Measurements from ENCODE around the gene ZFAND2A. TPM values are rescaled to one million over a fixed set of nuclear protein-coding genes. Genes with fewer than 3 reads are reported as not detected.

ZFAND2A gene
- total and polyA plus RNA-seq, 2 experiments from 2014 or later = 15.3 to 29.2 TPM

DNA sequence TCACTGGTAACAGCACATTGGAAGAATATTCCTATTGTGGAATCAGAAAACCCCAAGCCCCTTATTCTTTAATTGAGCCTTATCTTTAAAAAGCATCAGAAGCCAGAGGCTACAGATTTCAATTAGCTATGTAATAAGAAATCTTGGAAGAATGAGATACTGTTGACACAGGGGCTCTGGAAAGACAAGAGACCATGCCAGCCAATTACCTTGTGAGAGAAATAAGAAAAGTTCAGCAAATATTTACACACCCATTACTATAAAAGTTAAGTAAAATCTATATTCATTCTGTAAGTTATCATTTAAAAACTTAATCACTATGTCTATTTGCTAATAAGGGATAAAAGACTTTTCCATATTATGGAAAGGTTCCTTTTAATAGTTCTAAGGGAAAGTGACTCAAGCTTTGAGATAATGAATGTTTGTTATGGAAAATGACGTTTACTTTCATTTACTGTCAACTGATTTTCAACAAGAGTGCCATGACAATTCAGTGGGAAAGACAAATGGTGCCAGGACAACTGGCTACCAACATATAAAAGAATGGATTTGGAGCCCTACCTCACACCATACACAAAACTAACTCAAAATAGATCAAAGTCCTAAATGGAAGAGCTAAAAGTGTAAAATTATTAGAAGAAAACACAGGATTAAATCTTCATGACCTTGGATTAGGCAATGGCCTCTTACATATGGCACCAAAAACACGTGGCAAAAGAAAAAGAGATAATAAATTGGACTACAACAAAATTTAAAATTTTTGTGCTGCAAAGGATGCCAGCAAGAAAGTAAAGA lies 28.3 kb downstream of the ZFAND2A start (continued):
- TF ChIP-seq, protein P1, sequence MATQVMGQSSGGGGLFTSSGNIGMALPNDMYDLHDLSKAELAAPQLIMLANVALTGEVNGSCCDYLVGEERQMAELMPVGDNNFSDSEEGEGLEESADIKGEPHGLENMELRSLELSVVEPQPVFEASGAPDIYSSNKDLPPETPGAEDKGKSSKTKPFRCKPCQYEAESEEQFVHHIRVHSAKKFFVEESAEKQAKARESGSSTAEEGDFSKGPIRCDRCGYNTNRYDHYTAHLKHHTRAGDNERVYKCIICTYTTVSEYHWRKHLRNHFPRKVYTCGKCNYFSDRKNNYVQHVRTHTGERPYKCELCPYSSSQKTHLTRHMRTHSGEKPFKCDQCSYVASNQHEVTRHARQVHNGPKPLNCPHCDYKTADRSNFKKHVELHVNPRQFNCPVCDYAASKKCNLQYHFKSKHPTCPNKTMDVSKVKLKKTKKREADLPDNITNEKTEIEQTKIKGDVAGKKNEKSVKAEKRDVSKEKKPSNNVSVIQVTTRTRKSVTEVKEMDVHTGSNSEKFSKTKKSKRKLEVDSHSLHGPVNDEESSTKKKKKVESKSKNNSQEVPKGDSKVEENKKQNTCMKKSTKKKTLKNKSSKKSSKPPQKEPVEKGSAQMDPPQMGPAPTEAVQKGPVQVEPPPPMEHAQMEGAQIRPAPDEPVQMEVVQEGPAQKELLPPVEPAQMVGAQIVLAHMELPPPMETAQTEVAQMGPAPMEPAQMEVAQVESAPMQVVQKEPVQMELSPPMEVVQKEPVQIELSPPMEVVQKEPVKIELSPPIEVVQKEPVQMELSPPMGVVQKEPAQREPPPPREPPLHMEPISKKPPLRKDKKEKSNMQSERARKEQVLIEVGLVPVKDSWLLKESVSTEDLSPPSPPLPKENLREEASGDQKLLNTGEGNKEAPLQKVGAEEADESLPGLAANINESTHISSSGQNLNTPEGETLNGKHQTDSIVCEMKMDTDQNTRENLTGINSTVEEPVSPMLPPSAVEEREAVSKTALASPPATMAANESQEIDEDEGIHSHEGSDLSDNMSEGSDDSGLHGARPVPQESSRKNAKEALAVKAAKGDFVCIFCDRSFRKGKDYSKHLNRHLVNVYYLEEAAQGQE (IDR thresholded peaks at IDR 0.05; ENCODE audit: unreplicated experiment) = no peak
- TF ChIP-seq ZNF331 (CRISPR knock-in tag; IDR thresholded peaks at IDR 0.05; ENCODE audit: low read depth) (no peak), NANOG (IDR thresholded peaks at IDR 0.05; ENCODE audit: borderline replicate concordance) (no peak), JUNB (IDR thresholded peaks at IDR 0.05; ENCODE audit: unreplicated experiment) (no peak), CREB1 (CRISPR knock-in tag; IDR thresholded peaks at IDR 0.05; ENCODE audit: low read depth) (no peak)

DNA sequence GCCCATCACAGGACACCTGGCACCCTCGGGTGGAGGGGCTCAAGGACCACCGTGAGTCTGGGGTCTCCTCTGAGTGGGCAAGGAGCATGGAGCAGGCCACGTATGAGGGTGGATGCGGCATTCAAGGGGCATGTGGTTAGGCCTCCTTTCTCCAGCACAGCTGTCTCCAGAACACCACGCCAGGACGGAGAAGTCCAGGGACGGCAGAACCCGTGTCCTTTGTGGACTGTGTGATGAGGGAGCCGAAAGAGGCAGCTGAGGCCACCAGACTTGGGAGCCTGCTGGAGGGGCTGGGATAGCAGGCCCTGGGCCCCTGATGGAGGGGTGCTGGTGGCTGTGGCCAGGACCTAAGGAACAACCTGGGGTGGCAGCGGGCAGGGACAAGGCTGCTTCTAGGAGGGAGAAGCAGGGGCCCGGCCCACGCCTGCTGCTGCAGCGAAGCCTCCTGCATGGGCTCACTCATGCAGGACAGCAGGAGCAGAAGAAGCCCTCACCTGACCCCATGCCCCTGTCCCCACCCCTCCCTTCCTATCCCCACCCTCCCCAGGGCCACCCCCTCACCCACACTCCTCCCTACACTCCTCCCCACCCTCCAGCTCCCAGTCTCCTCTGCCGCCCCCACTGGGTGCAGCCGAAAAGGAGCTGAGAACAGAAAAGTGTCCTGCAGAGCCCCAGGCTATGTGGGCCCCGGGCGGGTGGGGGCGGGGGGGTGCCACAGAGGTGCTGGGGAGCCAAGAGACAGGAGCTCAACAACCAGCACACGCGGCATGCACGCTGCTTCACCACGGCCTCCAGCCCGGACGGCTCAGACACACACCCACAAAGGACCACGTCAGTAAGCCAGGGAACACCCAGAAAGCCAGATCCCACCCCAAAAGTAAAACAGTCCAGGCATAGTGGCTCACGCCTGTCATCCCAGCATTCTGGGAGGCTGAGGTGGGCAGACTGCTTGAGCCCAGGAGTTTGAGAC lies 29.7 kb downstream of the ZFAND2A start:
- Mint-ChIP-seq H3K27me3 (ENCODE audit: insufficient read depth, low read depth, poor library complexity) (peaks cover 6% of the 10 kb centered on the region), H3K4me1 (no peaks in the 10 kb centered on the region; the same call in 2 of the 3 replicates), H3K27ac (no peak overlapping the region), H3K36me3 (ENCODE audit: low read depth) (peaks cover 39% of the 10 kb centered on the region), H3K4me3 (no peak overlapping the region), H3K9me3 (peaks cover 4% of the 10 kb centered on the region; the same call in 1 of the 3 replicates)
- Histone ChIP-seq H3K27ac (ENCODE audit: low read depth) (no peak overlapping the region), H3K79me2 (replicated peaks; ENCODE audit: insufficient read depth) (peaks cover 51% of the 10 kb centered on the region), H3K9me2 (ENCODE audit: insufficient read depth) (no peaks in the 10 kb centered on the region), H4K20me1 (replicated peaks; ENCODE audit: insufficient read depth) (peaks cover 4% of the 10 kb centered on the region; the same call in 1 of the 2 replicates), H3K4me3 (no peak overlapping the region), H3K36me3 (ENCODE audit: insufficient read depth) (0 out of 2 replicates have a peak, but pooled peaks cover 5% of the 10 kb centered on the region), H3K4me2 (no peak overlapping the region), H2AFZ (no peak overlapping the region), H3K27me3 (ENCODE audit: insufficient read depth) (no peaks in the 10 kb centered on the region), H3K4me1 (ENCODE audit: insufficient read depth) (no peaks in the 10 kb centered on the region), H3F3A (replicated peaks; ENCODE audit: low read depth) (no peaks in the 10 kb centered on the region)
- ATAC-seq (no peak), DNase-seq (ENCODE audit: low spot score) (no peak)
- TF ChIP-seq ZNF114 (CRISPR knock-in tag; IDR thresholded peaks at IDR 0.05) = no peak

DNA sequence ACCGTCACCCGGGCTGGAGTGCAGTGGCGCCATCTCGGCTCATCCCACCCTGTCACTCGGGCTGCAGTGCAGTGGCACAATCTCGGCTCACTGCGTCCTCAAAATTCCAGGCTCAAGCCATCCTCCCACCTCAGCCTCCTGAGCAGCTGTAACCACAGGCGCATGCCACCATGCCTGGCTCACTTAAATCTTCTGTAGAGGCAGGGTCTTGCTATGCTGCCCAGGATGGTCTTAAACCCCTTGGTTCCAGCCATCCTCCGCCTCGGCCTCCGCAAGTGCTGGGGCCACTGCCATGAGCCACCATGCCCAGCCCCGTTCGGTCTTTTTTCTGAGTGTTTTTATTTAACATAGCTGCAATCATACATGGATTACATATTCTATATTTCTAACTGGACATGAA lies 30.6 kb downstream of the ZFAND2A start:
- ATAC-seq (no peak), DNase-seq (ENCODE audit: low spot score) (no peak)
- Mint-ChIP-seq H3K27ac (no peak overlapping the region), H3K4me3 (no peak overlapping the region), H3K4me1 (peaks cover 3% of the 10 kb centered on the region; the same call in 2 of the 3 replicates), H3K27me3 (ENCODE audit: insufficient read depth, low read depth, poor library complexity) (peaks cover 8% of the 10 kb centered on the region), H3K36me3 (ENCODE audit: low read depth) (peaks cover 37% of the 10 kb centered on the region), H3K9me3 (peaks cover 4% of the 10 kb centered on the region; the same call in 1 of the 3 replicates)
- H3K36me3 ChIP-seq (ENCODE audit: insufficient read depth) = 0 out of 2 replicates have a peak, but pooled peaks cover 5% of the 10 kb centered on the region
- H3K4me2 ChIP-seq = no peak overlapping the region
- H3K27ac ChIP-seq (ENCODE audit: low read depth) = no peak overlapping the region
- H2AFZ ChIP-seq = no peak overlapping the region
- no peaks in the 10 kb centered on the region for H3K4me1 ChIP-seq (ENCODE audit: insufficient read depth)
- peaks cover 4% of the 10 kb centered on the region; the same call in 1 of the 2 replicates for H4K20me1 ChIP-seq (replicated peaks; ENCODE audit: insufficient read depth)
- H3K27me3 ChIP-seq (ENCODE audit: insufficient read depth) = no peaks in the 10 kb centered on the region
- H3K79me2 ChIP-seq (replicated peaks; ENCODE audit: insufficient read depth) = peaks cover 49% of the 10 kb centered on the region
- H3K4me3 ChIP-seq = no peak overlapping the region
- H3K9me2 ChIP-seq (ENCODE audit: insufficient read depth) = no peaks in the 10 kb centered on the region
- H3F3A ChIP-seq (replicated peaks; ENCODE audit: low read depth) = no peaks in the 10 kb centered on the region
- TF ChIP-seq ZNF331 (CRISPR knock-in tag; IDR thresholded peaks at IDR 0.05; ENCODE audit: low read depth) (no peak), CREB1 (CRISPR knock-in tag; IDR thresholded peaks at IDR 0.05; ENCODE audit: low read depth) (no peak), POLR2AphosphoS5 (IDR thresholded peaks at IDR 0.05; ENCODE audit: low read depth) (no peak), STAT1 (IDR thresholded peaks at IDR 0.05; ENCODE audit: unreplicated experiment) (no peak)
- TF ChIP-seq, protein P2, sequence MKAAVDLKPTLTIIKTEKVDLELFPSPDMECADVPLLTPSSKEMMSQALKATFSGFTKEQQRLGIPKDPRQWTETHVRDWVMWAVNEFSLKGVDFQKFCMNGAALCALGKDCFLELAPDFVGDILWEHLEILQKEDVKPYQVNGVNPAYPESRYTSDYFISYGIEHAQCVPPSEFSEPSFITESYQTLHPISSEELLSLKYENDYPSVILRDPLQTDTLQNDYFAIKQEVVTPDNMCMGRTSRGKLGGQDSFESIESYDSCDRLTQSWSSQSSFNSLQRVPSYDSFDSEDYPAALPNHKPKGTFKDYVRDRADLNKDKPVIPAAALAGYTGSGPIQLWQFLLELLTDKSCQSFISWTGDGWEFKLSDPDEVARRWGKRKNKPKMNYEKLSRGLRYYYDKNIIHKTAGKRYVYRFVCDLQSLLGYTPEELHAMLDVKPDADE (IDR thresholded peaks at IDR 0.05) = no peak

Data from GM23338 (cell line).